WTC11 (cell line): ENCODE results near the gene FAM114A2. TPM values are rescaled to one million over a fixed set of nuclear protein-coding genes. Genes with fewer than 3 reads are reported as not detected.

Experiments used
- ATAC-seq: fragments of 200-7000 bp; cut with Tn5 transposase; 2 replicates; pipeline ENCODE4 v1.10.0; 2021; ENCODE audit warnings: mild to moderate bottlenecking, moderate library complexity
- Bru-seq: library from RNA; stranded (reverse); fragments of 400-500 nt; gene quantifications from one replicate; lab custom pipeline; 2021; lab: Mats Ljungman, UMichigan
- CTCF ChIA-PET: fragments of 300-600 bp; sonication (Branson Sonifier 250); formaldehyde crosslinking; loops from one replicate; lab custom pipeline; 2021; ENCODE audit warnings: antibody characterized with exemption; lab: Charles Lee
- POLR2A ChIA-PET: fragments of 350-600 bp; sonication (Branson Sonifier 250); formaldehyde crosslinking; loops from one replicate; lab custom pipeline; 2021; ENCODE audit warnings: antibody characterized with exemption; lab: Charles Lee
- DNase-seq: peaks from one replicate; pipeline ENCODE4 v3.0.0; 2021; ENCODE audit warnings: low spot score
- H3K27ac Mint-ChIP-seq: 2 replicates; pipeline ENCODE4 v1.8.0; 2021; ENCODE audit warnings: mixed read lengths
- H3K27me3 Mint-ChIP-seq: 2 replicates; pipeline ENCODE4 v1.8.0; 2021; ENCODE audit warnings: low read depth, mild to moderate bottlenecking, moderate library complexity, mixed read lengths
- H3K36me3 Mint-ChIP-seq: 2 replicates; pipeline ENCODE4 v1.8.0; 2021; ENCODE audit warnings: mixed read lengths
- H3K4me1 Mint-ChIP-seq: 2 replicates; pipeline ENCODE4 v1.8.0; 2022; ENCODE audit warnings: mixed read lengths
- H3K4me3 Mint-ChIP-seq: 2 replicates; pipeline ENCODE4 v1.8.0; 2021; ENCODE audit warnings: mild to moderate bottlenecking, moderate library complexity, mixed read lengths
- H3K9me3 Mint-ChIP-seq: 2 replicates; pipeline ENCODE4 v1.8.0; 2021; ENCODE audit warnings: mixed read lengths
- AFF4 ChIP-seq: sonication (generic); formaldehyde crosslinking; IDR thresholded peaks from 2 replicates; pipeline ENCODE4 v1.8.1; 2023; ENCODE audit warnings: mild to moderate bottlenecking, missing genetic modification reagents, borderline replicate concordance
- ATF1 ChIP-seq: sonication (generic); formaldehyde crosslinking; IDR thresholded peaks from 2 replicates; pipeline ENCODE4 v1.8.1; 2023; ENCODE audit warnings: mild to moderate bottlenecking, moderate library complexity, missing genetic modification reagents
- ATF2 ChIP-seq: sonication (generic); formaldehyde crosslinking; IDR thresholded peaks from 2 replicates; pipeline ENCODE4 v1.8.1; 2022; ENCODE audit warnings: low read depth, missing genetic modification reagents, borderline replicate concordance
- CBFB ChIP-seq: sonication (generic); formaldehyde crosslinking; IDR thresholded peaks from 2 replicates; pipeline ENCODE4 v1.8.1; 2022; ENCODE audit warnings: mild to moderate bottlenecking, low read depth, missing genetic modification reagents
- CREM ChIP-seq: sonication (generic); formaldehyde crosslinking; IDR thresholded peaks from 2 replicates; pipeline ENCODE4 v1.8.1; 2022; ENCODE audit warnings: mild to moderate bottlenecking, missing genetic modification reagents, moderate library complexity
- ELF4 ChIP-seq: sonication (generic); formaldehyde crosslinking; IDR thresholded peaks from 2 replicates; pipeline ENCODE4 v1.8.1; 2022; ENCODE audit warnings: low read depth, mild to moderate bottlenecking, moderate library complexity, missing genetic modification reagents
- FOXP1 ChIP-seq: sonication (generic); formaldehyde crosslinking; IDR thresholded peaks from 2 replicates; pipeline ENCODE4 v1.8.0; 2022; ENCODE audit warnings: missing genetic modification reagents, mild to moderate bottlenecking, moderate library complexity, borderline replicate concordance
- GABPB1 ChIP-seq: sonication (generic); formaldehyde crosslinking; IDR thresholded peaks from 2 replicates; pipeline ENCODE4 v1.8.1; 2023; ENCODE audit warnings: mild to moderate bottlenecking, missing genetic modification reagents
- GRHL2 ChIP-seq: fragments of 250-450 bp; sonication (Bioruptor Pico); IDR thresholded peaks from 2 replicates; pipeline ENCODE4 v1.8.0; 2022; ENCODE audit warnings: mild to moderate bottlenecking, moderate library complexity; ENCODE audit not compliant: insufficient replicate concordance, severe bottlenecking
- HMGA2 ChIP-seq: fragments of 250-450 bp; sonication (Bioruptor Pico); IDR thresholded peaks from 2 replicates; pipeline ENCODE4 v1.4.0; 2021; ENCODE audit warnings: mild to moderate bottlenecking, moderate library complexity
- IRF2 ChIP-seq: sonication (generic); formaldehyde crosslinking; IDR thresholded peaks from 2 replicates; pipeline ENCODE4 v1.8.0; 2022; ENCODE audit warnings: low read depth, missing genetic modification reagents, borderline replicate concordance
- KAT7 ChIP-seq: sonication (generic); formaldehyde crosslinking; IDR thresholded peaks from 2 replicates; pipeline ENCODE4 v1.8.1; 2023; ENCODE audit warnings: missing genetic modification reagents, mild to moderate bottlenecking, borderline replicate concordance
- MYBL2 ChIP-seq: sonication (generic); formaldehyde crosslinking; IDR thresholded peaks from 2 replicates; pipeline ENCODE4 v1.8.1; 2023; ENCODE audit warnings: mild to moderate bottlenecking, moderate library complexity, missing genetic modification reagents
- NR1H2 ChIP-seq: sonication (generic); formaldehyde crosslinking; IDR thresholded peaks from 2 replicates; pipeline ENCODE4 v1.9.0; 2021; ENCODE audit warnings: mild to moderate bottlenecking, moderate library complexity, missing genetic modification reagents
- NR2C2 ChIP-seq: sonication (generic); formaldehyde crosslinking; IDR thresholded peaks from 2 replicates; pipeline ENCODE4 v1.8.0; 2022; ENCODE audit warnings: mild to moderate bottlenecking, missing genetic modification reagents
- NR3C1 ChIP-seq: sonication (generic); formaldehyde crosslinking; conservative IDR thresholded peaks from 2 replicates; pipeline ENCODE4 v1.8.1; 2023; ENCODE audit warnings: low read depth, mild to moderate bottlenecking, missing genetic modification reagents
- PRDM15 ChIP-seq: sonication (generic); formaldehyde crosslinking; IDR thresholded peaks from 2 replicates; pipeline ENCODE4 v1.8.0; 2022; ENCODE audit warnings: missing genetic modification reagents
- SMAD3 ChIP-seq: sonication (generic); formaldehyde crosslinking; IDR thresholded peaks from 2 replicates; pipeline ENCODE4 v1.8.0; 2022; ENCODE audit warnings: missing genetic modification reagents, mild to moderate bottlenecking, borderline replicate concordance
- SMAD4 ChIP-seq: sonication (generic); formaldehyde crosslinking; IDR thresholded peaks from 2 replicates; pipeline ENCODE4 v1.8.0; 2022; ENCODE audit warnings: mild to moderate bottlenecking, missing genetic modification reagents
- TP53 ChIP-seq: sonication (generic); formaldehyde crosslinking; IDR thresholded peaks from 2 replicates; pipeline ENCODE4 v1.8.1; 2023; ENCODE audit warnings: mild to moderate bottlenecking, missing genetic modification reagents
- ZNF263 ChIP-seq: sonication (generic); formaldehyde crosslinking; IDR thresholded peaks from 2 replicates; pipeline ENCODE4 v1.8.1; 2022; ENCODE audit warnings: low read depth, mild to moderate bottlenecking, moderate library complexity, missing genetic modification reagents
- ZNF317 ChIP-seq: sonication (generic); formaldehyde crosslinking; IDR thresholded peaks from 2 replicates; pipeline ENCODE4 v1.8.1; 2023; ENCODE audit warnings: low read depth, mild to moderate bottlenecking, moderate library complexity, missing genetic modification reagents, borderline replicate concordance
- ZNF396 ChIP-seq: fragments of 250-450 bp; sonication (Bioruptor Pico); IDR thresholded peaks from 2 replicates; pipeline ENCODE4 v1.8.0; 2021; ENCODE audit warnings: mild to moderate bottlenecking, moderate library complexity, borderline replicate concordance
- long read RNA-seq, 3 experiments: library from RNA in 1 of 3; library from capped mRNA in 1 of 3; library from polyadenylated mRNA in 1 of 3; unstranded in 2 of 3; stranded (forward) in 1 of 3; transcript quantifications; one replicate each; pipeline ENCODE4 v2.0.0, GENCODE V29; 2021
- total RNA-seq: library from RNA; stranded (reverse); gene quantifications from 3 replicates; pipeline ENCODE4 v1.2.3, GENCODE V29; 2021
- TF ChIP-seq, protein P1 (sequence below): sonication (generic); formaldehyde crosslinking; conservative IDR thresholded peaks from 2 replicates; pipeline ENCODE4 v1.8.1; 2023; ENCODE audit warnings: mild to moderate bottlenecking, low read depth, missing genetic modification reagents, moderate library complexity

Gene FAM114A2
- total RNA-seq = 10.1 to 12.2 TPM (median 10.7 TPM) in 3 replicates
- percentile 58 among the genes with signal in this experiment for Bru-seq, nascent RNA
- long read RNA-seq, experiment 1, full-length matches to known transcripts = 16 of 44 reads
- long read RNA-seq, experiment 1, partial matches to known transcripts = 6 of 44 reads
- long read RNA-seq, experiment 1, other reads (novel, unspliced or antisense) = 22 of 44 reads
- long read RNA-seq, experiment 2, full-length matches to known transcripts = 3 of 10 reads
- long read RNA-seq, experiment 2, partial matches to known transcripts = 1 of 10 reads
- long read RNA-seq, experiment 2, other reads (novel, unspliced or antisense) = 6 of 10 reads
- long read RNA-seq, experiment 3, full-length matches to known transcripts = 10 of 24 reads
- long read RNA-seq, experiment 3, partial matches to known transcripts = 5 of 24 reads
- long read RNA-seq, experiment 3, other reads (novel, unspliced or antisense) = 9 of 24 reads

DNA sequence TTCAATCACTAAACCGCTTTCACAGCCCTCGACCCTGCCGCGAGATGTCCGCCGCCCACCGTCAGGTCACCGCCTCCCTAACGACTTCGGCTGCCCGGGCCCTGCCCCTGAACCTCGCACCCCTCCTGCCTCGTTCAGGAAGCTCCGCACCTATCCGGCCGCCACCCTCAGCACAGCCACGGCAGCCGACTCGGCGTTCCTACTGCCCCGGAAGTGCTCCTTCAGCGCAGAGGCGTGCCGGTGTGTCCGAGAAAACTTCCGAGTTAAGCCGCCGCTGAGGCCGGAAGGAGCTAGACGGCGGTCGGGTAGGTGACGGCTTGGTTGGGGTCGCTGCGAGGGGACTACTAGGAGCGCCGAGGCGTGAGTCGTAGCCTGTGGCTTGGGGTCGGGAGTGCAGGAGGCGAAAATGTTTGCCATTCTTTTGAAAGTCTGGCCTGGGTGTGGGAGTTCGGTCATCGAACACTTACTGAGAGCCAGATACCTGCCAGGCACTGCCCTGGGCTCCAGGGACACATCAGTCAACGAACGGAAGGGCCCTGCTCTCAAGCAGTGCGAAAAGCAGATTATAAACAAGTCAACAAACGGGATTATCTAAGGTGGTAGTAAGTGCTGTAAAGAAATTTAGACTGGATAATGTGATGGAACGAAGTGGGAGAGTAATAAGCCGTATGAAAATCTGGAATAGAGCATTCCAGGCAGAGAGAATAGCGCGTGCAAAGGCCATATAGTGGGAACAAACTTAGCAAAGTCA is at the start of gene FAM114A2, which contains the start of gene MFAP3:
TSS of gene FAM114A2 (minus strand) at position 204 of the 751 bp plus-strand sequence. CDS start 3,957 bp downstream, outside the sequence.
TSS of gene MFAP3 (plus strand) at position 261 of the 751 bp plus-strand sequence. CDS start 10,756 bp downstream, outside the sequence.
- Mint-ChIP-seq H3K4me1 (peaks cover 17% of the 10 kb centered on the region), H3K9me3 (no peaks in the 10 kb centered on the region), H3K4me3 (peak within 1 kb of the TSS; percentile 94), H3K36me3 (no peaks in the 10 kb centered on the region), H3K27ac (peak within 1 kb of the TSS; percentile 75), H3K27me3 (no peaks in the 10 kb centered on the region; the same call in 1 of the 2 replicates)
- CTCF ChIA-PET = interaction anchor here (0.7 to 1.7 kb wide), 8 partner anchors 24 to 383 kb away, joined by 3 to 14 read pairs (median 4); no protein-coding TSS in a partner anchor
- ATAC-seq = peak; percentile 99
- POLR2A ChIA-PET = interaction anchor here (0.6 to 1.1 kb wide), 3 partner anchors 9 to 595 kb away, joined by 3 to 6 read pairs (median 4); no protein-coding TSS in a partner anchor
- peak; percentile 89 for DNase-seq
- TF ChIP-seq KAT7 = no peak
- TF ChIP-seq MYBL2 (CRISPR knock-in tag) = peak; percentile 88; the same call in 1 of the 2 replicates
- TF ChIP-seq PRDM15 (CRISPR knock-in tag) = no peak
- no peak for TF ChIP-seq IRF2 (CRISPR knock-in tag)
- 0 out of 2 replicates have a peak, but pooled peaks have one; percentile 66 for TF ChIP-seq SMAD3
- TF ChIP-seq NR2C2 (CRISPR knock-in tag) = peak; percentile 99
- no peak for TF ChIP-seq HMGA2
- TF ChIP-seq GABPB1 (CRISPR knock-in tag) = peak; percentile 93
- no peak for TF ChIP-seq ATF2
- no peak for TF ChIP-seq ZNF396 (CRISPR knock-in tag)
- TF ChIP-seq ZNF263 (CRISPR knock-in tag) = no peak
- TF ChIP-seq SMAD4 (CRISPR knock-in tag) = no peak
- TF ChIP-seq GRHL2 (CRISPR knock-in tag) = no peak
- no peak for TF ChIP-seq CBFB (CRISPR knock-in tag)
- TF ChIP-seq NR3C1 = no peak
- 0 out of 2 replicates have a peak, but pooled peaks have one; percentile 82 for TF ChIP-seq CREM (CRISPR knock-in tag)
- TF ChIP-seq TP53 (CRISPR knock-in tag) = peak; percentile 85
- TF ChIP-seq FOXP1 (CRISPR knock-in tag) = peak; percentile 97
- 0 out of 2 replicates have a peak, but pooled peaks have one; percentile 48 for TF ChIP-seq ZNF317
- TF ChIP-seq NR1H2 (CRISPR knock-in tag) = no peak
- peak; percentile 89 for TF ChIP-seq AFF4 (CRISPR knock-in tag)
- no peak for TF ChIP-seq ELF4 (CRISPR knock-in tag)
- TF ChIP-seq, protein P1, sequence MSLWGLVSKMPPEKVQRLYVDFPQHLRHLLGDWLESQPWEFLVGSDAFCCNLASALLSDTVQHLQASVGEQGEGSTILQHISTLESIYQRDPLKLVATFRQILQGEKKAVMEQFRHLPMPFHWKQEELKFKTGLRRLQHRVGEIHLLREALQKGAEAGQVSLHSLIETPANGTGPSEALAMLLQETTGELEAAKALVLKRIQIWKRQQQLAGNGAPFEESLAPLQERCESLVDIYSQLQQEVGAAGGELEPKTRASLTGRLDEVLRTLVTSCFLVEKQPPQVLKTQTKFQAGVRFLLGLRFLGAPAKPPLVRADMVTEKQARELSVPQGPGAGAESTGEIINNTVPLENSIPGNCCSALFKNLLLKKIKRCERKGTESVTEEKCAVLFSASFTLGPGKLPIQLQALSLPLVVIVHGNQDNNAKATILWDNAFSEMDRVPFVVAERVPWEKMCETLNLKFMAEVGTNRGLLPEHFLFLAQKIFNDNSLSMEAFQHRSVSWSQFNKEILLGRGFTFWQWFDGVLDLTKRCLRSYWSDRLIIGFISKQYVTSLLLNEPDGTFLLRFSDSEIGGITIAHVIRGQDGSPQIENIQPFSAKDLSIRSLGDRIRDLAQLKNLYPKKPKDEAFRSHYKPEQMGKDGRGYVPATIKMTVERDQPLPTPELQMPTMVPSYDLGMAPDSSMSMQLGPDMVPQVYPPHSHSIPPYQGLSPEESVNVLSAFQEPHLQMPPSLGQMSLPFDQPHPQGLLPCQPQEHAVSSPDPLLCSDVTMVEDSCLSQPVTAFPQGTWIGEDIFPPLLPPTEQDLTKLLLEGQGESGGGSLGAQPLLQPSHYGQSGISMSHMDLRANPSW = no peak
- no peak for TF ChIP-seq ATF1 (CRISPR knock-in tag)
